ENCODE data around the gene KHDRBS2.

DNA sequence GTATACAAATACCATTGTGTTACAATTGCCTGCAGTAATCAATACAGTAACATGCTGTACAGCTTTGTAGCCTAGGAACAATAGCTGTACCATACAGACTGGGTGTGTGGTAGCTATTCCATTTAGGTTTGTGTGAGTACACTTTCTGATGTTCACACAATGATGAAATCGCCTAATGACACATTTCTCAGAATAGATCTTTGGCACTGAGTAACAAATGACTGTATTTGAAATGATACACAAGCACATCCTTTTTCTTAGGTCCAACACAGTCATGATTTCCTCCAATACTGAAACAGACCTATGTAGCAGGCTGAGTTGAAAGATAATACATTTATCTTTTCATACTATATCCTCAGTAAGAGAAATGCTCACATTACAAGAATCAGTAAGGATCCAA is 13.9 kb downstream of the KHDRBS2 start:
- TF ChIP-seq CTCF (IDR thresholded peaks at IDR 0.05) (no peak), ATF1 (CRISPR knock-in tag; IDR thresholded peaks at IDR 0.05) (no peak), ATF6 (CRISPR knock-in tag; IDR thresholded peaks at IDR 0.05) (no peak), ETV6 (CRISPR knock-in tag; IDR thresholded peaks at IDR 0.05) (no peak), CREB1 (CRISPR knock-in tag; IDR thresholded peaks at IDR 0.05) (no peak), JUN (CRISPR knock-in tag; IDR thresholded peaks at IDR 0.05) (no peak), TEAD4 (CRISPR knock-in tag; IDR thresholded peaks at IDR 0.05) (no peak), SP1 (CRISPR knock-in tag; conservative IDR thresholded peaks at IDR 0.05) (no peak)
- TF ChIP-seq, protein P1, sequence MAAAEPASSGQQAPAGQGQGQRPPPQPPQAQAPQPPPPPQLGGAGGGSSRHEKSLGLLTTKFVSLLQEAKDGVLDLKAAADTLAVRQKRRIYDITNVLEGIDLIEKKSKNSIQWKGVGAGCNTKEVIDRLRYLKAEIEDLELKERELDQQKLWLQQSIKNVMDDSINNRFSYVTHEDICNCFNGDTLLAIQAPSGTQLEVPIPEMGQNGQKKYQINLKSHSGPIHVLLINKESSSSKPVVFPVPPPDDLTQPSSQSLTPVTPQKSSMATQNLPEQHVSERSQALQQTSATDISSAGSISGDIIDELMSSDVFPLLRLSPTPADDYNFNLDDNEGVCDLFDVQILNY (CRISPR knock-in tag; IDR thresholded peaks at IDR 0.05) = no peak
- TF ChIP-seq, protein P2, sequence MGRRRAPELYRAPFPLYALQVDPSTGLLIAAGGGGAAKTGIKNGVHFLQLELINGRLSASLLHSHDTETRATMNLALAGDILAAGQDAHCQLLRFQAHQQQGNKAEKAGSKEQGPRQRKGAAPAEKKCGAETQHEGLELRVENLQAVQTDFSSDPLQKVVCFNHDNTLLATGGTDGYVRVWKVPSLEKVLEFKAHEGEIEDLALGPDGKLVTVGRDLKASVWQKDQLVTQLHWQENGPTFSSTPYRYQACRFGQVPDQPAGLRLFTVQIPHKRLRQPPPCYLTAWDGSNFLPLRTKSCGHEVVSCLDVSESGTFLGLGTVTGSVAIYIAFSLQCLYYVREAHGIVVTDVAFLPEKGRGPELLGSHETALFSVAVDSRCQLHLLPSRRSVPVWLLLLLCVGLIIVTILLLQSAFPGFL (CRISPR knock-in tag; IDR thresholded peaks at IDR 0.05; ENCODE audit: borderline replicate concordance) = no peak
- TF ChIP-seq, protein P3, sequence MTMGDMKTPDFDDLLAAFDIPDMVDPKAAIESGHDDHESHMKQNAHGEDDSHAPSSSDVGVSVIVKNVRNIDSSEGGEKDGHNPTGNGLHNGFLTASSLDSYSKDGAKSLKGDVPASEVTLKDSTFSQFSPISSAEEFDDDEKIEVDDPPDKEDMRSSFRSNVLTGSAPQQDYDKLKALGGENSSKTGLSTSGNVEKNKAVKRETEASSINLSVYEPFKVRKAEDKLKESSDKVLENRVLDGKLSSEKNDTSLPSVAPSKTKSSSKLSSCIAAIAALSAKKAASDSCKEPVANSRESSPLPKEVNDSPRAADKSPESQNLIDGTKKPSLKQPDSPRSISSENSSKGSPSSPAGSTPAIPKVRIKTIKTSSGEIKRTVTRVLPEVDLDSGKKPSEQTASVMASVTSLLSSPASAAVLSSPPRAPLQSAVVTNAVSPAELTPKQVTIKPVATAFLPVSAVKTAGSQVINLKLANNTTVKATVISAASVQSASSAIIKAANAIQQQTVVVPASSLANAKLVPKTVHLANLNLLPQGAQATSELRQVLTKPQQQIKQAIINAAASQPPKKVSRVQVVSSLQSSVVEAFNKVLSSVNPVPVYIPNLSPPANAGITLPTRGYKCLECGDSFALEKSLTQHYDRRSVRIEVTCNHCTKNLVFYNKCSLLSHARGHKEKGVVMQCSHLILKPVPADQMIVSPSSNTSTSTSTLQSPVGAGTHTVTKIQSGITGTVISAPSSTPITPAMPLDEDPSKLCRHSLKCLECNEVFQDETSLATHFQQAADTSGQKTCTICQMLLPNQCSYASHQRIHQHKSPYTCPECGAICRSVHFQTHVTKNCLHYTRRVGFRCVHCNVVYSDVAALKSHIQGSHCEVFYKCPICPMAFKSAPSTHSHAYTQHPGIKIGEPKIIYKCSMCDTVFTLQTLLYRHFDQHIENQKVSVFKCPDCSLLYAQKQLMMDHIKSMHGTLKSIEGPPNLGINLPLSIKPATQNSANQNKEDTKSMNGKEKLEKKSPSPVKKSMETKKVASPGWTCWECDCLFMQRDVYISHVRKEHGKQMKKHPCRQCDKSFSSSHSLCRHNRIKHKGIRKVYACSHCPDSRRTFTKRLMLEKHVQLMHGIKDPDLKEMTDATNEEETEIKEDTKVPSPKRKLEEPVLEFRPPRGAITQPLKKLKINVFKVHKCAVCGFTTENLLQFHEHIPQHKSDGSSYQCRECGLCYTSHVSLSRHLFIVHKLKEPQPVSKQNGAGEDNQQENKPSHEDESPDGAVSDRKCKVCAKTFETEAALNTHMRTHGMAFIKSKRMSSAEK (CRISPR knock-in tag; IDR thresholded peaks at IDR 0.05; ENCODE audit: borderline replicate concordance) = no peak
